Measurements from ENCODE around the gene DDX25. TPM values are rescaled to one million over a fixed set of nuclear protein-coding genes. Genes with fewer than 3 reads are reported as not detected.

The DDX25 gene
- total and polyA plus RNA-seq, 2 of the 8 experiments (the other 6 are each of a cell fraction or from before 2014, with no cell fraction given), result 17.6 to 17.9 TPM

DNA sequence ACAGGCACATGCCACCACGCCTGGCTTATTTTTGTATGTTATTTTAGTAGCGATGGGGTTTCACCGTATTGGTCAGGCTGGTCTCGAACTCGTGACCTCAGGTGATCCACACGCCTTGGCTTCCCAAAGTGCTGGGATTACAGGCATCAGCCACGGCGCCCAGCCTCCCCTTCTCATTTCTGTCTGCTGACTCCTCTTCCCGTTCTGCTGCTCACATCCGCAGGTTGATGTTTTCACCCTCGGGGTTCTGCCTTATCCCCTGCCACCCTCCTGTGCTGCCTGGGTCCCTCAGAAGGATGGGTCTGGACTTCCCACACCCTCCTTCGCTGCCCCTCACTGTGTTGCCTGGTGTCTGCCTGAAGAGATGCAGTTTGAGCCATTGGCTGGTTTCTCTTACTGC lies 22.4 kb downstream of the DDX25 start:
- no peak overlapping the region for H2BK5ac ChIP-seq (ENCODE audit: low read depth, low read length)
- ChIA-PET CTCF (ENCODE audit: partially characterized antibody) (interaction anchor here (0.8 to 7.0 kb wide), 6 partner anchors 15 to 267 kb away, joined by 3 to 76 read pairs (median 4); partner anchors contain the start of gene VSIG10L2), POLR2A (ENCODE audit: partially characterized antibody) (no interaction called here)
- no peaks in the 10 kb centered on the region for H3K36me3 ChIP-seq (ENCODE audit: control insufficient read depth in 2 of 4, insufficient read depth in 4 of 4, low read length in 3 of 4)
- H3K18ac ChIP-seq (ENCODE audit: extremely low read depth, low read length), result no peak overlapping the region
- no peak overlapping the region for H2BK12ac ChIP-seq (ENCODE audit: low read depth, low read length)
- H4K5ac ChIP-seq (ENCODE audit: insufficient read length, low read depth, low read length), result no peak overlapping the region
- no peak overlapping the region for H4K8ac ChIP-seq (ENCODE audit: extremely low read depth, insufficient read depth, low read length)
- H2AFZ ChIP-seq (ENCODE audit: low read length), result no peak overlapping the region
- H4K91ac ChIP-seq (replicated peaks; ENCODE audit: insufficient read length, low read length), result no peak overlapping the region
- H3K4me2 ChIP-seq (ENCODE audit: insufficient read depth in 1 of 2, low read depth in 2 of 2, low read length in 2 of 2), result no peak overlapping the region
- H3K23me2 ChIP-seq (ENCODE audit: low read depth, low read length), result no peaks in the 10 kb centered on the region
- H2BK120ac ChIP-seq (replicated peaks; ENCODE audit: low read depth, low read length), result no peak overlapping the region
- no peak for DNase-seq (ENCODE audit: low read depth in 1 of 2, low spot score in 2 of 2)
- no peaks in the 10 kb centered on the region for H3K79me2 ChIP-seq (ENCODE audit: control insufficient read depth in 1 of 2, insufficient read depth in 2 of 2, low read length in 2 of 2)
- H3K23ac ChIP-seq (ENCODE audit: insufficient read length), result no peak overlapping the region
- peak overlapping the region; percentile 22; the same call in 1 of the 2 replicates for H2BK15ac ChIP-seq (ENCODE audit: low read length)
- H2AK5ac ChIP-seq (ENCODE audit: low read depth, low read length), result no peak overlapping the region
- H3K4me1 ChIP-seq (replicated peaks in 1 of 4; ENCODE audit: control insufficient read depth in 3 of 4, insufficient read depth in 4 of 4, low read length in 3 of 4), result no peaks in the 10 kb centered on the region; a peak in 3 of 7 replicates
- H3K9ac ChIP-seq (replicated peaks in 1 of 4; ENCODE audit: extremely low read depth in 1 of 4, low read depth in 3 of 4, low read length in 3 of 4), result no peak overlapping the region
- no peak overlapping the region for H3K56ac ChIP-seq (replicated peaks; ENCODE audit: insufficient read length, low read depth, low read length)
- H2BK20ac ChIP-seq (ENCODE audit: low read length), result no peak overlapping the region
- H3K27ac ChIP-seq (ENCODE audit: low read depth, low read length), result no peak overlapping the region
- no peaks in the 10 kb centered on the region for H3K27me3 ChIP-seq (replicated peaks in 1 of 4; ENCODE audit: control insufficient read depth in 3 of 4, extremely low read depth in 1 of 4, insufficient read depth in 3 of 4, low read length in 3 of 4)
- no peak overlapping the region for H3K14ac ChIP-seq (ENCODE audit: insufficient read length)
- WGBS, 2 experiments (ENCODE audit: extremely low coverage in 1 of 2, insufficient coverage in 1 of 2, insufficient read length in 1 of 2, insufficient replicate concordance in 2 of 2, low coverage in 1 of 2, low lambda C conversion rate in 2 of 2, missing lambda C conversion rate in 1 of 2), result 92% methylated on average over 12 of the region's 12 CpGs; no CpG with 5 or more reads in 1 of the 2 experiments
- no peaks in the 10 kb centered on the region for H3K79me1 ChIP-seq (ENCODE audit: low read depth, low read length)
- no peaks in the 10 kb centered on the region for H3K9me3 ChIP-seq (ENCODE audit: insufficient read depth in 2 of 2, low read depth in 1 of 2, low read length in 1 of 2)
- no peaks in the 10 kb centered on the region for H4K20me1 ChIP-seq (replicated peaks in 1 of 2; ENCODE audit: control insufficient read depth in 1 of 2, insufficient read depth in 2 of 2, low read length in 2 of 2)
- H3K4me3 ChIP-seq (ENCODE audit: extremely low read depth in 1 of 4, insufficient read depth in 2 of 4, low read depth in 3 of 4, low read length in 4 of 4), result no peak overlapping the region
- FAIRE-seq, result no peak
- no peak overlapping the region for H3K4ac ChIP-seq (replicated peaks; ENCODE audit: insufficient read length, low read depth, low read length)
- TF ChIP-seq CEBPB (IDR thresholded peaks at IDR 0.05; ENCODE audit: low read depth, low read length) (no peak), RNF2 (IDR thresholded peaks at IDR 0.05; ENCODE audit: borderline replicate concordance, low read depth, low read length, missing control alignments, poor library complexity, severe bottlenecking) (no peak), TEAD4 (IDR thresholded peaks at IDR 0.05; ENCODE audit: low read depth, low read length) (no peak), TAF7 (optimal IDR thresholded peaks at IDR 0.05; ENCODE audit: borderline replicate concordance, low read depth, low read length) (no peak), PHF8 (conservative IDR thresholded peaks at IDR 0.05; ENCODE audit: low read depth, low read length) (no peak), RXRA (IDR thresholded peaks at IDR 0.05; ENCODE audit: insufficient read depth, low read depth, low read length) (no peak), EGR1 (IDR thresholded peaks at IDR 0.05; ENCODE audit: borderline replicate concordance, low read depth, low read length) (no peak), SUZ12 (IDR thresholded peaks at IDR 0.05; ENCODE audit: low read length) (no peak), TAF1 (IDR thresholded peaks at IDR 0.05; ENCODE audit: low read depth, low read length) (no peak), SRF (IDR thresholded peaks at IDR 0.05; ENCODE audit: low read depth, low read length) (no peak), HDAC2 (IDR thresholded peaks at IDR 0.05; ENCODE audit: borderline replicate concordance in 1 of 2, low read depth in 2 of 2, low read length in 2 of 2) (no peak)
- TF ChIP-seq, protein P1, sequence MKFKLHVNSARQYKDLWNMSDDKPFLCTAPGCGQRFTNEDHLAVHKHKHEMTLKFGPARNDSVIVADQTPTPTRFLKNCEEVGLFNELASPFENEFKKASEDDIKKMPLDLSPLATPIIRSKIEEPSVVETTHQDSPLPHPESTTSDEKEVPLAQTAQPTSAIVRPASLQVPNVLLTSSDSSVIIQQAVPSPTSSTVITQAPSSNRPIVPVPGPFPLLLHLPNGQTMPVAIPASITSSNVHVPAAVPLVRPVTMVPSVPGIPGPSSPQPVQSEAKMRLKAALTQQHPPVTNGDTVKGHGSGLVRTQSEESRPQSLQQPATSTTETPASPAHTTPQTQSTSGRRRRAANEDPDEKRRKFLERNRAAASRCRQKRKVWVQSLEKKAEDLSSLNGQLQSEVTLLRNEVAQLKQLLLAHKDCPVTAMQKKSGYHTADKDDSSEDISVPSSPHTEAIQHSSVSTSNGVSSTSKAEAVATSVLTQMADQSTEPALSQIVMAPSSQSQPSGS (IDR thresholded peaks at IDR 0.05; ENCODE audit: low read length), result no peak
